Epithelial cell of proximal tubule (primary cell): ENCODE data around the gene CDH4. TPM values are rescaled to one million over a fixed set of nuclear protein-coding genes. Genes with fewer than 3 reads are reported as not detected.

Experiments used
- DNase-seq: peaks from one replicate; pipeline ENCODE4 v3.0.0-alpha.2; 2011; ENCODE audit warnings: low read depth
- H3K4me3 ChIP-seq: 2 replicates; pipeline ENCODE4 v1.5.1; 2011; ENCODE audit warnings: low read depth, mild to moderate bottlenecking, low read length
- total RNA-seq: library from RNA; depleted of rRNA; stranded (reverse); fragments of >200 nt; gene quantifications from 2 replicates; pipeline ENCODE4 v1.2.3, GENCODE V29; 2015
- TF ChIP-seq, protein P1 (sequence below): conservative IDR thresholded peaks from 2 replicates; pipeline ENCODE4 v1.5.1; 2012; ENCODE audit warnings: low read depth, mild to moderate bottlenecking, low read length

The CDH4 gene
- total RNA-seq, 1 donor from 2014 or later: 17.1 TPM

DNA sequence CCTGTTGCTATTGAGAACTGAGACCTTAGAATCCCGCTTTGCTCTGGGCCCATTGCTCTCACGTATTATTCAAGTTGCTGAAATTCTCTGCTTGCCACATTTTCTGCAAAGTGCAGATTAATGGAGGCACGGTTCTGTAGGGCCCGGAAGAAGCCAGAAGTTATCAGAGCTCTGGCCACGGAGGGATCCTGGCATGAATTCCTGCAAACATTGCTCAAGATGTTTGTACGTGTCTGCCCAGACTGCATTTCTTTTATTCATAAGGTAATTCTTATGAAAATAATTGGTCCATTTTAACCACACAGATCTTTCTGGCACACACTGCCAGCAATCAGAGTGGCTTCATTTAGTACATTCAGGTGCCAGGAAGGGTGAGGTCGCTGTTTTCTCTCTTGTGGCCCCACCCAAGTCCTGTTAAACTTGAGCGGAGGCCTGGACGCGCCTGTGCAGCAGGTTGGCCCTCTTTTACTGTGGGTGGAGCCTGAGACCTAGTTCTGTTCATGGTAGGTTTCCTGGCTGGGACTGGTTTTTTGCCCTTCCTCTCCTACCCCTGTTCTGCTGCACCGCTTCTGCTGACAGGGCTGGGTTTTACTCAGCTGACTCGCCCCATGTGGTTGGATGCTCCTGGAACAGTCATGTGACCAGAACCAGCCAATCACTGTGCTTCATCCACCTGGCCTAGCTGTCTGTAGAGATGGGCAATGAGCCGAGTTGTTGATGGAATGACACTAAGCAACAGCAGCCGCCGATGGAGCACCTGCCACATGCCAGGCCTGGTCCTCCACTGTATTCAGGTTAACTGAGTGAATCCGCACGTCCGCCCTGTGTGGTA is 230.2 kb downstream of the CDH4 start:
- TF ChIP-seq, protein P1, sequence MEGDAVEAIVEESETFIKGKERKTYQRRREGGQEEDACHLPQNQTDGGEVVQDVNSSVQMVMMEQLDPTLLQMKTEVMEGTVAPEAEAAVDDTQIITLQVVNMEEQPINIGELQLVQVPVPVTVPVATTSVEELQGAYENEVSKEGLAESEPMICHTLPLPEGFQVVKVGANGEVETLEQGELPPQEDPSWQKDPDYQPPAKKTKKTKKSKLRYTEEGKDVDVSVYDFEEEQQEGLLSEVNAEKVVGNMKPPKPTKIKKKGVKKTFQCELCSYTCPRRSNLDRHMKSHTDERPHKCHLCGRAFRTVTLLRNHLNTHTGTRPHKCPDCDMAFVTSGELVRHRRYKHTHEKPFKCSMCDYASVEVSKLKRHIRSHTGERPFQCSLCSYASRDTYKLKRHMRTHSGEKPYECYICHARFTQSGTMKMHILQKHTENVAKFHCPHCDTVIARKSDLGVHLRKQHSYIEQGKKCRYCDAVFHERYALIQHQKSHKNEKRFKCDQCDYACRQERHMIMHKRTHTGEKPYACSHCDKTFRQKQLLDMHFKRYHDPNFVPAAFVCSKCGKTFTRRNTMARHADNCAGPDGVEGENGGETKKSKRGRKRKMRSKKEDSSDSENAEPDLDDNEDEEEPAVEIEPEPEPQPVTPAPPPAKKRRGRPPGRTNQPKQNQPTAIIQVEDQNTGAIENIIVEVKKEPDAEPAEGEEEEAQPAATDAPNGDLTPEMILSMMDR: no peak
- no peak for DNase-seq
- no peak overlapping the region for H3K4me3 ChIP-seq

DNA sequence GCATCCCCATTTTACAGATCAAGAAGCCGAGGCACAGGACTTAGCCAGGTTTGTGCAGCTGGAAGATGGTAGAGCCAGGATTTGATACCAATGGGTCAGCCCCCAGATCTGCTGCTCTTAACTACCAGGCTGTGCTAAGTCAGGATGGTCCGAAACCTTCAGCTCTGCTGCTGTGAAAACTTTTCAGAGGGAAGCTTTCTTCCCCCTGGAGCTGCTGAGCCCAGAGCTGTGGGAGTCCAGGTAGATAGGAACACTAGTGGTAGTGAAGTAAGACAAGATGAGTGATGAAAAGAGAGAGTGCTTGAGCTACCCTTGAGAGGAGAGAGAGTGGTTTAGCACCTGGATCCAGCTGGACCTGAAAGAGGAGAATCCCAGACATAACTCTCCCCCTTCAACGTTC is 230.8 kb downstream of the CDH4 start:
- no peak overlapping the region for H3K4me3 ChIP-seq
- no peak for DNase-seq
- TF ChIP-seq, protein P1: no peak

DNA sequence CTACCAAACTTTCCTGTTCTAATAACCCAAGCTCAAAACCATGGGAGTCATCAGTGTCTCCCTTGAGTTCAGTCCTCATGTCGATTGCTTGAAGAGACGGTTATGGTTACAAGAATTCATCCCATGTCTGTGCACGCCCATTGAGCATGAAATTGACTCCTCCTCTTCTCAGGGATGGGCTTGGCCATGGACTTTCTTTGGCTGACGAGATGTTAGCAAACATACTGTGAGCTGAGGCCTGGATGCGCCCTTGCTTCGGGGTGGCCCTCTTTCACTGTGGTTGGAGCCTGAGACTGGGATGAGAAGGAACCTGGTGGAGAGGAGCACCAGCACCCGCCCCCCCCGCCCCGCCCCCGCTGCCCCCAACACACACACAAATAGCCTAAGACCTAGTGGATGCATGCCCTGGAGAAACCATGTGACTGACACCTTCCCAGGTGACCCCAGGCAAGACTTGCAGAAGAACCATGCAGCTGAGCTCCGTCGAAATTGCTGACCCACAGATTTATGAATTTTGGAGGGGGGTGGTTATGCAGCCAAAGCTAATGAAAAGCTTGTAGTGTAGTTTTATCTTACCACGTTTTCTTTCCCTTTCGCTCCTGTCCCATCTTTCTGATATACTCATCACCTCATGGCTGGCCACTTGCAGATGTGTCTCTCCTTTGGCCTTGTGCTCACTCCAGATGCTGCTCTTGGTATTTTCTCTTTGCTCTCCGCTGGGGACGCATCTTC is 231.4 kb downstream of the CDH4 start:
- H3K4me3 ChIP-seq: no peak overlapping the region
- DNase-seq: no peak
- TF ChIP-seq, protein P1: no peak

DNA sequence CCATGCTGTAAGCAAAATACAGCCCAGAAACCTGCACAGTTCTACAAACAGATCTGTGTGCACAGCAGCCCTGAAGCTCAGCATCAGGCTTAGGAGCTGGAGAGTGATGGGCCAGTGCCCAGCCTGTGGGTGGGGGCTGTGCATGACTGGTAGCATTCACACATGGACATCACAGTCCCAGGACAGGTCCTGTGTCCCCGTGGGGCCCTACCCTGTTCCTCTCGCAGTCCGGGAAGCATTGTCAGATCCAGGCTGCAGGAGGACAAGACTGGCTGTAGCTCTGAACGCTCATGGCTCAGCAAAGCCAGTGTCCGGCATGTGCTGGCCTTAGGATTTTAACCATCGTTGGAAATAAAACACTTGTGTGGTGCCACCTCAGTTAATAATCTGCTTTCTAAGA is 234.1 kb downstream of the CDH4 start:
- no peak for DNase-seq
- no peak overlapping the region for H3K4me3 ChIP-seq

DNA sequence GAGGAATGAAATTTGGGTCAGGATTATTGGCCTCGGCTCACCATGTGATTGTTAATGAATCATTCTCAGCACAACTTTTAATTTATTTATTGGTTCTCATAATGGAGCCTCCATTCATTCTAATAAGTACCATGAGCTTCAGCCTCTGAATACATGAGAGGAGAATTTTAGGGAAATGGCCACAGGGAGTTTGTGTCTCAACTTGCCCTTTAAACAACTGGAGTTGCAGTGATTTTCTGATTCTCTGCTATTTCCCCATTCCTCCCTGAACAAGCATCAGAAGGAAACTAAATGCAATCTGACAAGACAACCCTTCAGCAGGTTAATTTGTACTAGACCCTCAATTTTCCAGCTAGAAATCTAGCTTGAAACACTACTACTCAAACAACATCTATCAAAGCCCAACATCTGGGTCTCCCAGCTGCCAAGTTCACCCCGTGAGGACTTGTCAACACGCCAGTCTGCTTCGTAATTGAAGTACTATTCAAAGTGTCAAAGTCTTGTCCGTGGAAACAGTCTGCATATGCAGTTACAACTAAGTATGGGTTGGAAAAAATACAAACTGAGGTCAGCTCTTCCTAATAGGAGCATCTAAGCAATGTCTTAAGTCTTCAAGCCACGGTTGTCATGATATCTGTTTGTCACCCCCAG is 235.4 kb downstream of the CDH4 start:
- TF ChIP-seq, protein P1: no peak
- DNase-seq: no peak
- no peak overlapping the region for H3K4me3 ChIP-seq

More for the DNA sequence above, 234.1 kb downstream of the CDH4 start:
- TF ChIP-seq, protein P1: no peak

DNA sequence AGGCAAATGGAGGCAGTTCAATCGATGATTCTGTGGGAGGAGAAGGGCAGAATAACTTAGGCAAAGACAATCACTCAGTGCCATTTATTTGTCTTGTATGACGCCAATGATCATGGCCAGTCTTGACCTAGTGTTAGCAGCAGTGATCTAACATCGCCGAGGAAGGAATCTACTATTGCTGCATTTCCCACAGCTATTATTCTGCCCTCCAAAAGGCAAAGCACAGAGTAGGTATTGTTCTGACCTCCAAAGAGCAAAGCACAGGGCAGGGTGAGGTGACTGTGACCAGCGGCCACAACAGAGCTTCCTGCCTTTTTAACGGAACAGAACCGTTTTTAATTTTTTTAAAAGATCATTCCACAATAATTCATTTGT is 235.9 kb downstream of the CDH4 start:
- DNase-seq: no peak
- TF ChIP-seq, protein P1: no peak
- no peak overlapping the region for H3K4me3 ChIP-seq
